Adipocyte (in vitro differentiated cells): Measurements from ENCODE around the gene CCDC185.

Source experiments
- DNase-seq: peaks from one replicate; pipeline ENCODE4 v3.0.0-alpha.2; 2015; ENCODE audit warnings: low read depth
- H3K27me3 ChIP-seq: replicated peaks from 2 replicates; pipeline ENCODE4 v1.7.0; 2013; ENCODE audit warnings: mild to moderate bottlenecking, low read length, moderate library complexity; ENCODE audit not compliant: control insufficient read depth, insufficient read depth
- H3K36me3 ChIP-seq: 2 replicates; pipeline ENCODE4 v1.7.0; 2013; ENCODE audit warnings: low read length, mild to moderate bottlenecking, moderate library complexity; ENCODE audit not compliant: control insufficient read depth, insufficient read depth, severe bottlenecking
- H3K4me1 ChIP-seq: 2 replicates; pipeline ENCODE4 v1.7.0; 2013; ENCODE audit warnings: mild to moderate bottlenecking, low read length, moderate library complexity; ENCODE audit not compliant: control insufficient read depth, insufficient read depth
- H3K4me3 ChIP-seq: 2 replicates; pipeline ENCODE4 v1.7.0; 2013; ENCODE audit warnings: mild to moderate bottlenecking, low read length, moderate library complexity
- H3K9ac ChIP-seq: 2 replicates; pipeline ENCODE4 v1.7.0; 2013; ENCODE audit warnings: mild to moderate bottlenecking, low read length, moderate library complexity
- H3K9me3 ChIP-seq: 2 replicates; pipeline ENCODE4 v1.7.0; 2013; ENCODE audit warnings: mild to moderate bottlenecking, low read length, moderate library complexity; ENCODE audit not compliant: control insufficient read depth

CCDC185 gene

GRCh38 chr1:223393275-223394214 lies at the start of gene CCDC185:
TSS of gene CCDC185 (plus strand) at chr1:223393415. CDS start at chr1:223393476, 61 bp downstream.
- Histone ChIP-seq H3K9me3 (peaks cover 8% of the 10 kb centered on the region), H3K4me3 (peak within 1 kb of the TSS; percentile 52), H3K36me3 (no peaks in the 10 kb centered on the region), H3K9ac (no peak within 1 kb of the TSS), H3K27me3 (peaks cover 49% of the 10 kb centered on the region), H3K4me1 (no peaks in the 10 kb centered on the region)
- peak; percentile 16 for DNase-seq

DNA sequence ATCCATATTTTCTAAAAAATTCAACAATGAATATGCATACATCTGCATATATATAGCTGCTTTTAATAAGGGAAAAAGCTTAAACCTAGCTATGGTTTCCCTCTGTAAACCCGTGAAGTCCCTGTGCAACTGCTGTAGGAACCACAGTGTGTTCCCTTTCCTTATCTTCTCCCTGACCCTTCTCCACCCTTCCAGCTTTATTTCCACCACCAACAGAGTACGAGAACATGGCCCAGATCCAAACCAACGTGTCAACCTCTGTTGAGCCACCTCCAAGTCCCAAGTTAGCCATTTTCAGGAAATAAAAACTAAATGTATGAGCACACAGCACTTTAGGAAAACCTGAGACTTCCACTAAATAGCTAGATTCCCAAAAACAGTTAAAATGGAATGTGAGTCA lies 49.5 kb upstream of the CCDC185 start:
- no peak overlapping the region for H3K4me3 ChIP-seq
- H3K4me1 ChIP-seq: peaks cover 8% of the 10 kb centered on the region

GRCh38 chr1:223344491-223344890 lies 48.7 kb upstream of the CCDC185 start:
- H3K9ac ChIP-seq: no peak overlapping the region
- DNase-seq: no peak

More for the DNA sequence above, 49.5 kb upstream of the CCDC185 start:
- H3K9ac ChIP-seq: no peak overlapping the region
- peaks cover 11% of the 10 kb centered on the region for H3K27me3 ChIP-seq
- no peak for DNase-seq
- no peaks in the 10 kb centered on the region for H3K9me3 ChIP-seq
- H3K36me3 ChIP-seq: no peaks in the 10 kb centered on the region

GRCh38 chr1:223345720-223346119 lies 47.5 kb upstream of the CCDC185 start:
- Histone ChIP-seq H3K4me1 (peaks cover 8% of the 10 kb centered on the region), H3K9ac (no peak overlapping the region), H3K4me3 (no peak overlapping the region), H3K9me3 (no peaks in the 10 kb centered on the region), H3K27me3 (peaks cover 18% of the 10 kb centered on the region), H3K36me3 (no peaks in the 10 kb centered on the region)
- DNase-seq: no peak

More at GRCh38 chr1:223344491-223344890, 48.7 kb upstream of the CCDC185 start:
- no peak overlapping the region for H3K4me3 ChIP-seq
- no peaks in the 10 kb centered on the region for H3K9me3 ChIP-seq
- H3K36me3 ChIP-seq: no peaks in the 10 kb centered on the region
- H3K4me1 ChIP-seq: peaks cover 8% of the 10 kb centered on the region
- peaks cover 13% of the 10 kb centered on the region for H3K27me3 ChIP-seq

GRCh38 chr1:223346311-223346710 lies 46.9 kb upstream of the CCDC185 start:
- no peak for DNase-seq
- Histone ChIP-seq H3K36me3 (no peaks in the 10 kb centered on the region), H3K9me3 (no peaks in the 10 kb centered on the region), H3K4me3 (no peak overlapping the region), H3K9ac (no peak overlapping the region), H3K4me1 (peaks cover 8% of the 10 kb centered on the region), H3K27me3 (peaks cover 21% of the 10 kb centered on the region)

GRCh38 chr1:223347583-223347982 lies 45.6 kb upstream of the CCDC185 start:
- DNase-seq: no peak
- Histone ChIP-seq H3K27me3 (peaks cover 31% of the 10 kb centered on the region), H3K4me3 (no peak overlapping the region), H3K4me1 (peaks cover 8% of the 10 kb centered on the region), H3K9me3 (no peaks in the 10 kb centered on the region), H3K9ac (no peak overlapping the region), H3K36me3 (no peaks in the 10 kb centered on the region)

DNA sequence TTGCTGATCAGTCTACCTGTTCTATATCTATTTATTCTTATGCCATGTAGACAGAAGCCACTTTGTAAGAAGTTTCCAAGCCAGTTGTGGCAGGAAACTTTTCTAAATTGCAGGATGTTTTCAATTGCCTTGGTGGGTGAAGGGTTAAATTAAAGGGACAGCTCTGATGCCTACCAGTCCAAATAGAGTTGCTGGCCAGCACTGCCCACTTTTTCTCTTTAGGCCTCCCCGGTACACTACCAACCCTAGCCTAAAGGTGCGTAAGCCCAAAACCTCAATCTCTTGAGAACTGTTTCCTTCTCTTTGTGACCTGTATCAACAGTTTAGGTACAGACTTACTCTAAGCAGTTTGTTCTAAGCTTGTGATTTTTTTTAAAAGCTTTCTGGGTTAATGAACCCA lies 44.8 kb upstream of the CCDC185 start:
- no peaks in the 10 kb centered on the region for H3K9me3 ChIP-seq
- H3K27me3 ChIP-seq: peaks cover 35% of the 10 kb centered on the region
- DNase-seq: no peak

DNA sequence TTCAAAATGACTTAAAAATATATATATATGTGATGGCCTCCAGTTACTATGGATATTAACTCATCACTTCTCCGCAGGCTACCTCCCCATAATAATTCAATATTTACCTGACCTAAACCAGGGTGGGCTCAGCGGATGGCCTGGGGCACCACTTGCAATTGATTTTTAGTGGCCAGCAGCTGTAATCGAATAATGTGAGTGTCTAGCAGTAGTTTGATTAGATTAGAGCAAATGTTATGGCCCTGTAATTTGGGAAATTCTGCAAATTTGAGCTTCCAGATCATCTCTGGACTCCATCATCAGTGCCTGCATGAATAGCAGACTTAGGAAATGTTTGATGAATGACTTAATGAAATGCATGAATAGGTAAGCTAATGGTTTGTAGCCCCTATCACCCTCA lies 44.0 kb upstream of the CCDC185 start:
- DNase-seq: no peak
- no peak overlapping the region for H3K4me3 ChIP-seq

More for the DNA sequence above, 44.8 kb upstream of the CCDC185 start:
- Histone ChIP-seq H3K9ac (no peak overlapping the region), H3K36me3 (no peaks in the 10 kb centered on the region), H3K4me3 (no peak overlapping the region), H3K4me1 (peaks cover 8% of the 10 kb centered on the region)

GRCh38 chr1:223350361-223350908 lies 42.8 kb upstream of the CCDC185 start:
- Histone ChIP-seq H3K9me3 (no peaks in the 10 kb centered on the region), H3K9ac (no peak overlapping the region), H3K27me3 (peaks cover 45% of the 10 kb centered on the region), H3K4me3 (no peak overlapping the region), H3K36me3 (no peaks in the 10 kb centered on the region), H3K4me1 (no peaks in the 10 kb centered on the region)
- no peak for DNase-seq

More for the DNA sequence above, 44.0 kb upstream of the CCDC185 start:
- peaks cover 40% of the 10 kb centered on the region for H3K27me3 ChIP-seq
- H3K4me1 ChIP-seq: peaks cover 4% of the 10 kb centered on the region
- H3K9me3 ChIP-seq: no peaks in the 10 kb centered on the region
- H3K9ac ChIP-seq: no peak overlapping the region
- H3K36me3 ChIP-seq: no peaks in the 10 kb centered on the region

DNA sequence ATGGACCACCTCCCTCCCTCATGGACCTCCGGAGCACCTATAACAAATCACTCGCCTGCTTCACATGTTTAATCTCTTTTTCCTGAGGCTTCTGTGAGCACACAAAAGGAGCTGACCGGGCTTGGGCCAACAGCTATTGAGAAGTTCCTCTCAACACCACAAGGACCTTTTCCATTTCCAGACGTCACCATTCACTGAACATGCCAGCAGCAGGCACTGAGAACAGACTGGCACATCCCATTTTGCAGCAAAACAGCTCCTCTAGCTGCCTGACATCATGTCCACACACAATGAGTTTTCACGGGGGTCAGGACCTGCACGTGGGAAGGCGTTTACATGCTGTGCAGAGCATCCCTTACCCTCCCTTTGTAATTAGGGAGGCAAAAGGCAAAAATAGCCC lies 40.3 kb upstream of the CCDC185 start:
- no peak overlapping the region for H3K9ac ChIP-seq
- H3K36me3 ChIP-seq: no peaks in the 10 kb centered on the region
- H3K4me3 ChIP-seq: no peak overlapping the region
- H3K27me3 ChIP-seq: peaks cover 65% of the 10 kb centered on the region
- H3K9me3 ChIP-seq: no peaks in the 10 kb centered on the region
- no peaks in the 10 kb centered on the region for H3K4me1 ChIP-seq
- no peak for DNase-seq

DNA sequence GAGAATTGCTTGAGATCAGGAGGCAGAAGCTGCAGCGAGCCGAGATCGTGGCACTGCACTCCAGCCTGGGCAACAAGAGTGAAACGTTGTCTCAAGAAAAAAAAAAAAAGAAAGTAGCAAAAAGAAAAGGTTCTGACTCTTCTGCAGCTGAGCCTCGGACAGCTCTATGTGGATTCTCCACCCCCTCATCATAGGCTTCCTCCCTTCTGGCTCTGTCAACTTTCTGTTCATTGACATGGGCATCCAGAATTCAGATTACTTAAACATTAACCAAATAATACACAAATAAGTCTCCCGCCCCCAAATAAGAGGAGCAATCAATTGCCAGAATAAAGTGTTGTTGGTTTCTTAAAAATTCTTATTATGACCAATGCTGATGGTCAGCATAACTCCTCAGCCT lies 39.3 kb upstream of the CCDC185 start:
- Histone ChIP-seq H3K36me3 (no peaks in the 10 kb centered on the region), H3K4me3 (no peak overlapping the region), H3K27me3 (peaks cover 75% of the 10 kb centered on the region), H3K9ac (no peak overlapping the region), H3K9me3 (no peaks in the 10 kb centered on the region), H3K4me1 (no peaks in the 10 kb centered on the region)
- DNase-seq: no peak
